Kidney (tissue), 14 donors: ENCODE results near the gene KDM4C. TPM values are rescaled to one million over a fixed set of nuclear protein-coding genes. Genes with fewer than 3 reads are reported as not detected.
"Not testable (repeated sequence)": the region's sequence is repeated elsewhere in the genome, so short reads cannot be mapped to it uniquely, and the experiment has no call there.

Source experiments
- DNase-seq, 5 donors: peaks; one replicate each; pipeline ENCODE4 v3.0.0-alpha.2; 2013 to 2020
- FAIRE-seq: peaks from 2 replicates; lab custom pipeline; 2012; peaks lifted over from hg19 to GRCh38; lab: Jason Lieb, UNC
- H3K27ac ChIP-seq, 2 donors: one replicate each; pipeline ENCODE4 v1.7.0; 2013; ENCODE audit warnings: low read depth in 2 of 2, low read length in 2 of 2, inconsistent platforms in 1 of 2
- H3K27me3 ChIP-seq: one replicate; pipeline ENCODE4 v1.7.1; 2013; ENCODE audit warnings: low read length, inconsistent platforms; ENCODE audit not compliant: control insufficient read depth, insufficient read depth
- H3K36me3 ChIP-seq, 3 donors: one replicate each; pipeline versions ENCODE4 v1.7.0 to v1.7.1; 2013; ENCODE audit warnings: low read length in 3 of 3, control low read depth in 1 of 3, inconsistent platforms in 1 of 3; ENCODE audit not compliant: insufficient read depth in 3 of 3, control insufficient read depth in 2 of 3
- H3K4me1 ChIP-seq, 3 donors: one replicate each; pipeline versions ENCODE4 v1.7.0 to v1.7.1; 2013; ENCODE audit warnings: low read length in 3 of 3, inconsistent platforms in 1 of 3, low read depth in 1 of 3; ENCODE audit not compliant: control insufficient read depth in 2 of 3, insufficient read depth in 2 of 3
- H3K4me3 ChIP-seq, 3 donors: one replicate each; pipeline versions ENCODE4 v1.7.0 to v1.8.1; 2013; ENCODE audit warnings: low read length in 3 of 3, control low read depth in 1 of 3, inconsistent platforms in 1 of 3
- H3K9ac ChIP-seq, 3 donors: one replicate each; pipeline versions ENCODE4 v1.7.0 to v1.7.1; 2013; ENCODE audit warnings: low read length in 3 of 3, control low read depth in 1 of 3, inconsistent platforms in 1 of 3
- H3K9me3 ChIP-seq, 3 donors: one replicate each; pipeline versions ENCODE4 v1.7.0 to v1.7.1; 2013; ENCODE audit warnings: low read length in 3 of 3, control low read depth in 1 of 3, inconsistent platforms in 1 of 3; ENCODE audit not compliant: control insufficient read depth in 2 of 3, insufficient read depth in 1 of 3
- intact Hi-C: fragments of 100-400 bp; cut with DNase I; formaldehyde crosslinking; loops from one replicate; pipeline ENCODE4 v1.11.1; 2022
- polyA plus RNA-seq: library from polyadenylated mRNA; stranded (reverse); fragments of 350-450 nt; fragmentation: Illumina TruSeq; extraction: RNeasy Lipid Tissue Mini Kit (QIAGEN cat#74804); gene quantifications from one replicate; pipeline ENCODE4 v1.2.3, GENCODE V29; 2014; ENCODE audit warnings: low read depth, low replicate concordance; ENCODE audit not compliant: insufficient read depth
- total RNA-seq: library from RNA; stranded (reverse); fragmentation: NEBNext Ultra II Directional; extraction: Animal tissue kit (Norgen Biotek cat#: 25700); gene quantifications from one replicate; pipeline ENCODE4 v1.2.1, GENCODE V29; 2021
- TF ChIP-seq, protein P1 (sequence below): IDR thresholded peaks from 3 replicates; pipeline ENCODE4 v1.5.1; 2012; ENCODE audit warnings: mild to moderate bottlenecking, moderate library complexity, borderline replicate concordance; ENCODE audit not compliant: insufficient read depth; ENCODE audit errors: extremely low read depth
- donor health status: control.
- donor health status: control.
- donor health status: control.
- donor health status: control.
- donor health status: control.
- donor health status: DM: yes; HTN: yes; CAD: no.
- donor health status: Normal renal cell carcinoma (clear cell type).

The KDM4C gene
- total and polyA plus RNA-seq, 2 donors from 2014 or later = 7.1 to 47.1 TPM

GRCh38 chr9:6794936-6795335, 37.2 kb downstream of the KDM4C start:
- intact Hi-C loops = no loop called here
- TF ChIP-seq, protein P1, sequence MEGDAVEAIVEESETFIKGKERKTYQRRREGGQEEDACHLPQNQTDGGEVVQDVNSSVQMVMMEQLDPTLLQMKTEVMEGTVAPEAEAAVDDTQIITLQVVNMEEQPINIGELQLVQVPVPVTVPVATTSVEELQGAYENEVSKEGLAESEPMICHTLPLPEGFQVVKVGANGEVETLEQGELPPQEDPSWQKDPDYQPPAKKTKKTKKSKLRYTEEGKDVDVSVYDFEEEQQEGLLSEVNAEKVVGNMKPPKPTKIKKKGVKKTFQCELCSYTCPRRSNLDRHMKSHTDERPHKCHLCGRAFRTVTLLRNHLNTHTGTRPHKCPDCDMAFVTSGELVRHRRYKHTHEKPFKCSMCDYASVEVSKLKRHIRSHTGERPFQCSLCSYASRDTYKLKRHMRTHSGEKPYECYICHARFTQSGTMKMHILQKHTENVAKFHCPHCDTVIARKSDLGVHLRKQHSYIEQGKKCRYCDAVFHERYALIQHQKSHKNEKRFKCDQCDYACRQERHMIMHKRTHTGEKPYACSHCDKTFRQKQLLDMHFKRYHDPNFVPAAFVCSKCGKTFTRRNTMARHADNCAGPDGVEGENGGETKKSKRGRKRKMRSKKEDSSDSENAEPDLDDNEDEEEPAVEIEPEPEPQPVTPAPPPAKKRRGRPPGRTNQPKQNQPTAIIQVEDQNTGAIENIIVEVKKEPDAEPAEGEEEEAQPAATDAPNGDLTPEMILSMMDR = no peak
- no peak for FAIRE-seq
- no peak overlapping the region for H3K27ac ChIP-seq
- H3K27me3 ChIP-seq = no peaks in the 10 kb centered on the region
- H3K9me3 ChIP-seq = no peaks in the 10 kb centered on the region
- no peak overlapping the region for H3K9ac ChIP-seq
- H3K36me3 ChIP-seq = no peaks in the 10 kb centered on the region
- H3K4me1 ChIP-seq = no peaks in the 10 kb centered on the region
- DNase-seq = no peak
- H3K4me3 ChIP-seq = no peak overlapping the region

DNA sequence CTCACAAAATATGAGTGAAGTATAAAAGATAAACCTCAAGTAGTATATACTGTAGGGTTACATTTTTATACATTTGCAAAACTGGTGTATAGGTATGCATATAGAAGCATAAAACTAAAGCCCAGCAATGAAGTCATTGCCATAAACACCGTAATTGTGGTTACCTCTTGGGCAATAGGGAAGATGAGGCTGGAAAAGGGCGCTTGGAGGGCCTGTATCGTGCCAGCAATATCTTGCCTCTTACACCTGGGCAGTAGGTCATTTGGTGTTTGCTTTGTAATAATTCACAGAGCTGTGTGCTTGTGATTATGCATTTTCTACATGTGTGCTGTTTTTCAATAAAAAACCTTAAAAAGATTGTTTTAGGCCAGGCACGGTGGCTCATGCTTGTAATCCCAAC, 45.2 kb downstream of the KDM4C start:
- H3K36me3 ChIP-seq = no peaks in the 10 kb centered on the region
- intact Hi-C loops = no loop called here
- no peak overlapping the region for H3K9ac ChIP-seq
- H3K27ac ChIP-seq = no peak overlapping the region
- TF ChIP-seq, protein P1 = no peak
- no peak for DNase-seq
- H3K4me1 ChIP-seq = no peaks in the 10 kb centered on the region
- H3K4me3 ChIP-seq = no peak overlapping the region
- H3K9me3 ChIP-seq = no peaks in the 10 kb centered on the region
- H3K27me3 ChIP-seq = no peaks in the 10 kb centered on the region
- no peak for FAIRE-seq

DNA sequence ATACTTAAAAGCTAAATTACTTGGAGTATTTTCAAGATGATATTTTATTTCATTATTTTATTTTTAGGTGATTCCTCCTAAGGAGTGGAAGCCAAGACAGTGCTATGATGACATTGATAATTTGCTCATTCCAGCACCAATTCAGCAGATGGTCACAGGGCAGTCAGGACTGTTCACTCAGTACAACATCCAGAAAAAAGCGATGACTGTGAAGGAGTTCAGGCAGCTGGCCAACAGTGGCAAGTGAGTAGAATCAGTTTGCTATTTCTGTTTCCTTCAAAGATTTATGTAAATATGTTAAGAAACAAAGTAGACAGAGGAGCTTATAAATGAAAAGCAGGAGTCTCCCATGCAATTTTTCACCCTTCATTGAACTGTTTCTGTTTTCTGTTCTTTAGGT, 47.8 kb downstream of the KDM4C start:
- Histone ChIP-seq H3K36me3 (no peaks in the 10 kb centered on the region), H3K27me3 (no peaks in the 10 kb centered on the region), H3K27ac (no peak overlapping the region), H3K9ac (no peak overlapping the region), H3K4me3 (no peak overlapping the region), H3K9me3 (no peaks in the 10 kb centered on the region), H3K4me1 (no peaks in the 10 kb centered on the region)
- TF ChIP-seq, protein P1 = no peak
- DNase-seq (peak in 1 of 5 donors; percentile 26), FAIRE-seq (no peak)
- intact Hi-C loops = no loop called here

- DNase-seq, H3K9me3 ChIP-seq, H3K9ac ChIP-seq, H3K4me1 ChIP-seq, FAIRE-seq, H3K36me3 ChIP-seq, intact Hi-C loops, H3K27ac ChIP-seq, H3K27me3 ChIP-seq, H3K4me3 ChIP-seq: not testable (repeated sequence)
These were observed 48.5 kb downstream of the KDM4C start for GRCh38 chr9:6806318-6806717.

DNA sequence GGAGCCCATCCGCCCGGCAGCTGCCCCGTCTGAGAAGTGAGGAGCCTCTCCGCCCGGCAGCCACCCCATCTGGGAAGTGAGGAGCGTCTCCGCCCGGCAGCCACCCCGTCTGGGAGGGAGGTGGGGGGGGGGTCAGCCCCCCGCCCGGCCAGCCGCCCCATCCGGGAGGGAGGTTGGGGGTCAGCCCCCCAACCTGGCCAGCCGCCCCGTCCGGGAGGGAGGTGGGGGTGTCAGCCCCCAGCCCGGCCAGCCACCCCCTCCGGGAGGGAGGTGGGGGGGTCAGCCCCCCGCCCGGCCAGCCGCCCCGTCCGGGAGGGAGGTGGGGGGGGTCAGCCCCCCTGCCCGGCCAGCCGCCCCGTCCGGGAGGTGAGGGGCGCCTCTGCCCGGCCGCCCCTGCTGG, 49.9 kb downstream of the KDM4C start:
- DNase-seq, H3K4me3 ChIP-seq, FAIRE-seq, H3K9me3 ChIP-seq, H3K27ac ChIP-seq, H3K36me3 ChIP-seq, H3K27me3 ChIP-seq, H3K9ac ChIP-seq, intact Hi-C loops, H3K4me1 ChIP-seq: not testable (repeated sequence)
